ENCODE data around the gene PER2. TPM values are rescaled to one million over a fixed set of nuclear protein-coding genes. Genes with fewer than 3 reads are reported as not detected.

Gene PER2
- 10.0 TPM for total RNA-seq

GRCh38 chr2:238287737-238288649, at the start of gene PER2:
PER2 (minus strand) TSS chr2:238288610; CDS start chr2:238277936, 10,674 bp downstream.

GRCh38 chr2:238320246-238320647, 31.8 kb upstream of the PER2 start, which contains the start of gene TRAF3IP1:
TRAF3IP1 (plus strand) TSS chr2:238320518; CDS start chr2:238320663, 145 bp downstream.

GRCh38 chr2:238239863-238240756, 48.3 kb downstream of the PER2 start, which contains the start of gene HES6:
HES6 (minus strand) TSS chr2:238240038; CDS start chr2:238239905, 133 bp downstream.

GRCh38 chr2:238203094-238203972, 85.1 kb downstream of the PER2 start, which contains the start of gene ILKAP:
ILKAP (minus strand) TSS chr2:238203695; CDS start chr2:238203553, 142 bp downstream.

Other genes with a start within 250 kb of the PER2 start
- gene SCLY, start 227.6 kb downstream of the PER2 start, total RNA-seq: 19.4 TPM
- not detected for gene ESPNL, start 188.3 kb downstream of the PER2 start, total RNA-seq
- gene KLHL30, start 149.9 kb downstream of the PER2 start, total RNA-seq: not detected
- gene ERFE, start 129.6 kb downstream of the PER2 start, total RNA-seq: 1.3 TPM
- 68.9 TPM for gene ILKAP, start 84.9 kb downstream of the PER2 start, total RNA-seq
- gene HES6, start 48.6 kb downstream of the PER2 start, total RNA-seq: 94.5 TPM
- 17.2 TPM for gene TRAF3IP1, start 31.9 kb upstream of the PER2 start, total RNA-seq
- gene ASB1, start 138.3 kb upstream of the PER2 start, total RNA-seq: 24.1 TPM